C4-2B (cell line): ENCODE measurements around the gene NFX1.

Source experiments
- CTCF ChIP-seq: fragments of 450-650 bp; conservative IDR thresholded peaks from 2 replicates; pipeline ENCODE4 v1.5.1; 2017; ENCODE audit warnings: mild to moderate bottlenecking
- ZFX ChIP-seq: fragments of 450-650 bp; IDR thresholded peaks from 2 replicates; pipeline ENCODE4 v1.6.1; 2017

GRCh38 chr9:33318781-33319180 lies 28.5 kb downstream of the NFX1 start:
- no peak for TF ChIP-seq CTCF
- TF ChIP-seq ZFX = no peak
